Tibial artery (tissue), 4 donors: Measurements from ENCODE around the gene MAP4.

Source experiments
- DNase-seq, 2 donors: peaks; one replicate each; pipeline ENCODE4 v3.0.0-alpha.2; 2019
- H3K27ac ChIP-seq, 2 donors: fragments of 200-600 bp; sonication (generic) in 1 of 2; 1 replicate in 1 of 2; 2 replicates in 1 of 2; pipeline ENCODE4 v1.5.1; 2018 to 2019; ENCODE audit warnings: mild to moderate bottlenecking in 1 of 2
- H3K27me3 ChIP-seq, 2 donors: fragments of 200-600 bp; sonication (generic) in 1 of 2; one replicate each; pipeline versions ENCODE4 v1.5.1 to v1.6.0; 2016 to 2019
- H3K36me3 ChIP-seq, 3 donors: fragments of 200-600 bp; sonication (generic) in 2 of 3; one replicate each; pipeline ENCODE4 v1.5.1; 2016 to 2019; ENCODE audit warnings: mild to moderate bottlenecking in 2 of 3
- H3K4me1 ChIP-seq, 4 donors: fragments of 200-600 bp; sonication (generic) in 2 of 4; 1 replicate in 3 of 4; 2 replicates in 1 of 4; pipeline ENCODE4 v1.5.1; 2016 to 2019
- H3K4me3 ChIP-seq, 2 donors: fragments of 200-600 bp; sonication (generic) in 1 of 2; 1 replicate in 1 of 2; 2 replicates in 1 of 2; pipeline ENCODE4 v1.5.1; 2018 to 2019; ENCODE audit warnings: mild to moderate bottlenecking in 2 of 2
- H3K9me3 ChIP-seq, 3 donors: fragments of 200-600 bp; sonication (generic) in 1 of 3; one replicate each; pipeline ENCODE4 v1.5.1; 2016 to 2019
- intact Hi-C: fragments of 100-400 bp; cut with DNase I; formaldehyde crosslinking; loops from one replicate; pipeline ENCODE4 v1.15.0; 2023; ENCODE audit warnings: low total_unique reads
- TF ChIP-seq, protein P1 (sequence below), 2 experiments: fragments of 200-600 bp in 1 of 2; fragments of 450-650 bp in 1 of 2; IDR thresholded peaks; one replicate each; pipeline ENCODE4 v1.5.1; 2017 to 2019; ENCODE audit warnings: antibody characterized with exemption in 2 of 2, mild to moderate bottlenecking in 1 of 2, moderate library complexity in 1 of 2

MAP4 gene

DNA sequence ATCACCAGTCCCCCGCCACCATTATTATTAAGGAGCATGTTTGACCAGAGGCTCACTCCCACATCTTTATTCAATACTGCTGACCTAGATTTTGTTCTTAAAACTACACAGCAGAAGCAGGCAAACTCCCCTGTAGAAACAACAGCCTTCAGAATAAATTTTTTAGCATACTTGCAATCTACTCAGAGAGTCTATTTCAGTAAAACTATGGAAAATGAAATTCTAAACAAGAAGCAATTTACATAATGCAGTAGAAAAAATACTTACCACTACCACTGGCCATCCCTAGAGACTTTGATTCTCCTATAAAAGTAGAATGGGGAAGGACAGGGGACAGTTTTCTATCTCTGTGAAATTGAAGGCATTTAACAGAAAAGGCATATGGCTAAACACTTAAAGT is 76.0 kb downstream of the MAP4 start:
- no peak overlapping the region for H3K4me3 ChIP-seq
- TF ChIP-seq, protein P1, sequence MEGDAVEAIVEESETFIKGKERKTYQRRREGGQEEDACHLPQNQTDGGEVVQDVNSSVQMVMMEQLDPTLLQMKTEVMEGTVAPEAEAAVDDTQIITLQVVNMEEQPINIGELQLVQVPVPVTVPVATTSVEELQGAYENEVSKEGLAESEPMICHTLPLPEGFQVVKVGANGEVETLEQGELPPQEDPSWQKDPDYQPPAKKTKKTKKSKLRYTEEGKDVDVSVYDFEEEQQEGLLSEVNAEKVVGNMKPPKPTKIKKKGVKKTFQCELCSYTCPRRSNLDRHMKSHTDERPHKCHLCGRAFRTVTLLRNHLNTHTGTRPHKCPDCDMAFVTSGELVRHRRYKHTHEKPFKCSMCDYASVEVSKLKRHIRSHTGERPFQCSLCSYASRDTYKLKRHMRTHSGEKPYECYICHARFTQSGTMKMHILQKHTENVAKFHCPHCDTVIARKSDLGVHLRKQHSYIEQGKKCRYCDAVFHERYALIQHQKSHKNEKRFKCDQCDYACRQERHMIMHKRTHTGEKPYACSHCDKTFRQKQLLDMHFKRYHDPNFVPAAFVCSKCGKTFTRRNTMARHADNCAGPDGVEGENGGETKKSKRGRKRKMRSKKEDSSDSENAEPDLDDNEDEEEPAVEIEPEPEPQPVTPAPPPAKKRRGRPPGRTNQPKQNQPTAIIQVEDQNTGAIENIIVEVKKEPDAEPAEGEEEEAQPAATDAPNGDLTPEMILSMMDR (IDR thresholded peaks at IDR 0.05): no peak
- H3K4me1 ChIP-seq: peaks cover 0 to 6% (median 2%) of the 10 kb centered on the region in 4 donors
- no peak for DNase-seq
- H3K36me3 ChIP-seq: no peaks in the 10 kb centered on the region
- H3K9me3 ChIP-seq: no peaks in the 10 kb centered on the region
- intact Hi-C loops: no loop called here
- H3K27ac ChIP-seq: no peak overlapping the region
- no peaks in the 10 kb centered on the region for H3K27me3 ChIP-seq

DNA sequence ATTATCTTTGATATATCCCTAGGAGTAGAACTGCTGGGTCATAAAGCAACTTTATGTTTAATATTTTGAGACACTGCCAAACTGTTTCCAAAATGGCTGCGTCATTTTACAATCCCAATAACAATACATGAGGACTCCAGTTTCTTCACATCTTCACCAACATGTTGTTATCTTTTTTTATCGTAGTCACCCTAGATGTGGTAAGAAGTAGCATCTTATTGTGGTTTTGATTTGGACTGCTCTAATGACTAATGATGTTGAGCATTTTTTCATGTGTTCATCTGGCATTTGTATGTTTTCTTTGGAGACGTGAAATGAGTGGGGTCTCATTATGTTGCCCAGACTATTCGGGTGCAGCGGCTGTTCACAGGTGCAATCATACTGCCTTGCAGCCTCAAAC is 83.8 kb downstream of the MAP4 start:
- Histone ChIP-seq H3K36me3 (peaks cover 8 to 11% (median 8%) of the 10 kb centered on the region in 3 donors), H3K4me1 (no peaks in the 10 kb centered on the region), H3K27me3 (no peaks in the 10 kb centered on the region), H3K4me3 (no peak overlapping the region), H3K9me3 (no peaks in the 10 kb centered on the region), H3K27ac (no peak overlapping the region)
- TF ChIP-seq, protein P1 (IDR thresholded peaks at IDR 0.05): no peak
- intact Hi-C loops: no loop called here
- DNase-seq: no peak

DNA sequence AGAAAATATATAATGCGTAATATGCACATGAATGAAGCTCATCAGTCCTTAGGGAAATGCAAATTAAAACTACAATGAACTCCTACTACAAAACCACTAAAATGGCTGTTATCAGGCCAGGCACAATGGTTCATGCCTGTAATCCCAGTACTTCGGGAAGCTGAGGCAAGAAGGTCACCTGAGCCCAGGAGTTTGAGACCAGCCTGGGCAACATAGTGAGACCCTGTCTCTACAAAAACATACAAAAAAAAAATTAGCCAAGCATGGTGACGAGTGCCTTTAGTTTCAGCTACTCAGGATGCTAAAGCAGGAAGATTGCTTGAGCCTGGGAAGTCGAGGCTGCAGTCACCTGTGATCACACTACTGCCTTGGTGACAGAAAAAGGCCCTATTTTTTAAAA is 85.2 kb downstream of the MAP4 start:
- Histone ChIP-seq H3K9me3 (no peaks in the 10 kb centered on the region), H3K27ac (no peak overlapping the region), H3K36me3 (peaks cover 22 to 23% (median 23%) of the 10 kb centered on the region in 3 donors), H3K4me3 (no peak overlapping the region), H3K4me1 (no peaks in the 10 kb centered on the region), H3K27me3 (no peaks in the 10 kb centered on the region)
- intact Hi-C loops: no loop called here
- no peak for DNase-seq
- TF ChIP-seq, protein P1 (IDR thresholded peaks at IDR 0.05): no peak

DNA sequence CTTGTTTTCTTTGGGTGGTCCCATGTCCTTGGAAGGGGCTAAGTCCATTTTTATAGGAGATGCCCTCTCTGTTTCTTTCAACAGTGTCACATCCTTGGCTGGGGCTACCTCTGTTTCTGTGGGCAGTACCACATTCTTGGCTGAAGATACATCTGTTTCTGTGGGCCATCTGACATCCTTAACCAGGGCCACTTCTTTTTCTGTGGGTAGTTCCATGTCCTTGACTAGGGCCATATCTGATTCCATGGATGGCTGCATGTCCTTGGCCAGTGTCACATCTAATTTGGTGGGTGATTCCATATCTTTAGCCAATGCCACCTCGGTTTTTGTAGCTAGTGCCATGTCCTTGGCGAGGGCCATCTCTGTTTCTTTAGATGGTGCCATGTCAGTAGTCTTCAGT is 99.5 kb downstream of the MAP4 start:
- no peak overlapping the region for H3K27ac ChIP-seq

DNA sequence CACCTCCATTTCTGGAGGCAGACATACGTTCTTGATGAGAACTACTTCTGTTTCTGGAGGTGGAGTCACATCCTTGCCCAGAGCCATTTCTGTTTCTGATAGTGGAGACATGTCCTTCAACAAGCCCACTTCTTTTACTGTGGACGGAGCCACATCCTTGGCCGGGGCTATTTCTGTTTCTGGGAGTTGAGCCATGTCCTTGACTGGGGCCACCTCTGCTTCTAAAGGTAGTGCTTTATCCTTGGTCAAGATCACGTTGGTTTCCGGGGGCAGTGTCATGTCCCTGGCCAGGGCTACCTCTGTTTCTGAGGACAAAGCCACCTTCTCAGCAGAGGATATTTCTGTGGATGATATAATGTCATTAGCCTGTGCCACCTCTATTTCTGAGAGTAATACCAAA is 100.0 kb downstream of the MAP4 start:
- intact Hi-C loops: no loop called here
- Histone ChIP-seq H3K4me1 (no peaks in the 10 kb centered on the region), H3K36me3 (peaks cover 62 to 92% (median 79%) of the 10 kb centered on the region in 3 donors), H3K4me3 (no peak overlapping the region), H3K9me3 (no peaks in the 10 kb centered on the region), H3K27ac (no peak overlapping the region), H3K27me3 (no peaks in the 10 kb centered on the region)
- TF ChIP-seq, protein P1 (IDR thresholded peaks at IDR 0.05): no peak
- no peak for DNase-seq

More for the DNA sequence above, 99.5 kb downstream of the MAP4 start:
- Histone ChIP-seq H3K36me3 (peaks cover 63 to 90% (median 78%) of the 10 kb centered on the region in 3 donors), H3K4me3 (no peak overlapping the region), H3K27me3 (no peaks in the 10 kb centered on the region), H3K9me3 (no peaks in the 10 kb centered on the region), H3K4me1 (no peaks in the 10 kb centered on the region)
- intact Hi-C loops: no loop called here
- no peak for DNase-seq
- TF ChIP-seq, protein P1 (IDR thresholded peaks at IDR 0.05): no peak

DNA sequence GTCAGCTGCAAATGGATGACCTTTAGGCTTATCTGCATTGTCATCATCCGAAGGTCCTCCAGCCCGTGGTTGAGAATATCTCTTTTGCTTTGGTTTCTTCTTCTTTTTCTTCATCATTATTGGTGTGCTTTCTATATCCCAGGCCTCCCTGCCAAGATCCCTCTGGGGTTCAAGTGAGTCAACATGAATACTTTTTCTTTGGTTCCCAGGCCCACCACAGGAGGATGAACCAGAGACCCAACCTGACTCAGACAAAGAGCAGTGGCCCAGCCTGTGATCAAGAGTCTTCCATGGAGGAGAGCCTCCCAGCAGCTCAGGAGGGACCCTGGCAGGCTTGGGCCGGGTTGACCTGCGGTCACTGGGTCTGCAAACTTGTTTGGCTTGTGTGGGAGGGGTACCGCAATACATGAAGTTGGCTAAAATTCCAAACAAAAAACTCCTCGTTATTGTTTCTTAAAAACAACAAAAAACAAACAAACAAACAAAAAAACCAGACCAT is 104.2 kb downstream of the MAP4 start:
- TF ChIP-seq, protein P1 (IDR thresholded peaks at IDR 0.05): no peak
- Histone ChIP-seq H3K4me3 (no peak overlapping the region), H3K9me3 (no peaks in the 10 kb centered on the region), H3K27me3 (no peaks in the 10 kb centered on the region), H3K36me3 (peaks cover 38 to 60% (median 50%) of the 10 kb centered on the region in 3 donors), H3K4me1 (no peaks in the 10 kb centered on the region), H3K27ac (no peak overlapping the region)
- intact Hi-C loops: no loop called here
- no peak for DNase-seq
